Measurements from ENCODE around the gene MYB.
"Not testable (repeated sequence)": the region's sequence is repeated elsewhere in the genome, so short reads cannot be mapped to it uniquely, and the experiment has no call there.

MYB gene

GRCh38 chr6:135163440-135163738 lies 17.7 kb upstream of the MYB start:
- H3K36me3 ChIP-seq (ENCODE audit: control insufficient read depth, insufficient read depth, low read length), result no peaks in the 10 kb centered on the region
- H3K4me3 ChIP-seq (ENCODE audit: low read depth, low read length), result no peak overlapping the region
- TF ChIP-seq, protein P1, sequence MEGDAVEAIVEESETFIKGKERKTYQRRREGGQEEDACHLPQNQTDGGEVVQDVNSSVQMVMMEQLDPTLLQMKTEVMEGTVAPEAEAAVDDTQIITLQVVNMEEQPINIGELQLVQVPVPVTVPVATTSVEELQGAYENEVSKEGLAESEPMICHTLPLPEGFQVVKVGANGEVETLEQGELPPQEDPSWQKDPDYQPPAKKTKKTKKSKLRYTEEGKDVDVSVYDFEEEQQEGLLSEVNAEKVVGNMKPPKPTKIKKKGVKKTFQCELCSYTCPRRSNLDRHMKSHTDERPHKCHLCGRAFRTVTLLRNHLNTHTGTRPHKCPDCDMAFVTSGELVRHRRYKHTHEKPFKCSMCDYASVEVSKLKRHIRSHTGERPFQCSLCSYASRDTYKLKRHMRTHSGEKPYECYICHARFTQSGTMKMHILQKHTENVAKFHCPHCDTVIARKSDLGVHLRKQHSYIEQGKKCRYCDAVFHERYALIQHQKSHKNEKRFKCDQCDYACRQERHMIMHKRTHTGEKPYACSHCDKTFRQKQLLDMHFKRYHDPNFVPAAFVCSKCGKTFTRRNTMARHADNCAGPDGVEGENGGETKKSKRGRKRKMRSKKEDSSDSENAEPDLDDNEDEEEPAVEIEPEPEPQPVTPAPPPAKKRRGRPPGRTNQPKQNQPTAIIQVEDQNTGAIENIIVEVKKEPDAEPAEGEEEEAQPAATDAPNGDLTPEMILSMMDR (IDR thresholded peaks at IDR 0.05), result no peak
- no peak overlapping the region for H3K9ac ChIP-seq
- H3K4me1 ChIP-seq, result no peaks in the 10 kb centered on the region
- no peak overlapping the region for H3K4me2 ChIP-seq (ENCODE audit: low read length)
- H3K27ac ChIP-seq, result no peak overlapping the region
- no peaks in the 10 kb centered on the region for H3K27me3 ChIP-seq (ENCODE audit: control insufficient read depth, insufficient read depth, low read length)
- H2AFZ ChIP-seq, result no peak overlapping the region
- no peaks in the 10 kb centered on the region for H3K9me3 ChIP-seq (ENCODE audit: control insufficient read depth, low read length)
- no peaks in the 10 kb centered on the region for H3K79me2 ChIP-seq

- not testable (repeated sequence) for H3K27ac ChIP-seq; H3K27me3 ChIP-seq (ENCODE audit: control insufficient read depth, insufficient read depth, low read length); H3K4me3 ChIP-seq (ENCODE audit: low read depth, low read length); H3K4me1 ChIP-seq; H3K9ac ChIP-seq; H2AFZ ChIP-seq; H3K9me3 ChIP-seq (ENCODE audit: control insufficient read depth, low read length); H3K4me2 ChIP-seq (ENCODE audit: low read length); H3K36me3 ChIP-seq (ENCODE audit: control insufficient read depth, insufficient read depth, low read length); H3K79me2 ChIP-seq
Observed at GRCh38 chr6:135164387-135164786, 16.7 kb upstream of the MYB start.

DNA sequence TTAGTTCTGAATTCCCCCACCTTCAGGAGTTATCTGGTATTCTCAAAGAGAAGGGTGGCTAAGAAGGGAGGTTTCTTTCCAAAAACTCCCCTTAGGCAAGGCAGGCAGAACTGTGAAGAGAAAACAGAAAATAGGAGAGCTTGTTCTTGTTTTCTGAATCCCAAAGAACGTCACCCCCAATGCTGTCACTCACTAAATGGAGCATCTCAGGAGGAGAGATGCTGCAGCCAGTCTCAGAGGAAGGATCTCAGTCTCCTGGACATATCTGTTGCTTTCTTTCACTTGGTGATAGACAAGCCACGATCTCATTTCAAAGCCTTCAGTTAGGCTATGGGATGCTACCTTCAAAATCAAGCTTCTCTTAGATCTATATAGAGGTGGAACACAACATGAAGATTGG lies 16.1 kb upstream of the MYB start:
- H3K9me3 ChIP-seq (ENCODE audit: control insufficient read depth, low read length), result no peaks in the 10 kb centered on the region
- no peak overlapping the region for H3K4me2 ChIP-seq (ENCODE audit: low read length)
- TF ChIP-seq, protein P1 (IDR thresholded peaks at IDR 0.05), result no peak
- H2AFZ ChIP-seq, result no peak overlapping the region
- H3K36me3 ChIP-seq (ENCODE audit: control insufficient read depth, insufficient read depth, low read length), result no peaks in the 10 kb centered on the region
- H3K9ac ChIP-seq, result no peak overlapping the region
- H3K4me1 ChIP-seq, result no peaks in the 10 kb centered on the region
- H3K27ac ChIP-seq, result no peak overlapping the region
- no peaks in the 10 kb centered on the region for H3K79me2 ChIP-seq
- no peak overlapping the region for H3K4me3 ChIP-seq (ENCODE audit: low read depth, low read length)
- H3K27me3 ChIP-seq (ENCODE audit: control insufficient read depth, insufficient read depth, low read length), result no peaks in the 10 kb centered on the region

DNA sequence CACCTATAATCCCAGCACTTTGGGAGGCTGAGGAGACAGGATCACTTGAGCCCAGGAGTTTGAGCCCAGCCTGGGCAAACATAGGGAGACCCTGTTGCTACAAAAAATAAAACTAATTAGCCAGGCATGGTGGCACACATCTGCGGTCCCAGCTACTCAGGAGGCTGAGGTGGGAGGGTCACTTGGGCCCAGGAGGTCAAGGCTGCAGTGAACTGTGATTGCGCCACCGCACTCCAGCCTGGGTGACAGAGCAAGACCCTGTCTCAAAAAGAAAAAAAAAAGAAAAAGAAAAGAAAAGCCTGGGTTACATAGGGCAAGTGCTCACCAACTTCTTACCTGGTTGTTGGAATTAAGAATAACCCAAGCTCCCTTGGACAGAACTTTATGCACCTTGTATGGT lies 14.6 kb upstream of the MYB start:
- Histone ChIP-seq H3K27ac (no peak overlapping the region), H3K36me3 (ENCODE audit: control insufficient read depth, insufficient read depth, low read length) (no peaks in the 10 kb centered on the region), H3K79me2 (no peaks in the 10 kb centered on the region), H3K9ac (no peak overlapping the region), H3K9me3 (ENCODE audit: control insufficient read depth, low read length) (no peaks in the 10 kb centered on the region), H3K27me3 (ENCODE audit: control insufficient read depth, insufficient read depth, low read length) (no peaks in the 10 kb centered on the region), H2AFZ (no peak overlapping the region), H3K4me2 (ENCODE audit: low read length) (no peak overlapping the region), H3K4me3 (ENCODE audit: low read depth, low read length) (no peak overlapping the region), H3K4me1 (no peaks in the 10 kb centered on the region)
- TF ChIP-seq, protein P1 (IDR thresholded peaks at IDR 0.05), result no peak

- Histone ChIP-seq H3K36me3 (ENCODE audit: control insufficient read depth, insufficient read depth, low read length) (no peaks in the 10 kb centered on the region), H2AFZ (no peak overlapping the region), H3K9me3 (ENCODE audit: control insufficient read depth, low read length) (no peaks in the 10 kb centered on the region), H3K4me1 (no peaks in the 10 kb centered on the region), H3K9ac (no peak overlapping the region), H3K4me3 (ENCODE audit: low read depth, low read length) (no peak overlapping the region), H3K27me3 (ENCODE audit: control insufficient read depth, insufficient read depth, low read length) (no peaks in the 10 kb centered on the region), H3K79me2 (no peaks in the 10 kb centered on the region), H3K27ac (no peak overlapping the region), H3K4me2 (ENCODE audit: low read length) (no peak overlapping the region)
- TF ChIP-seq, protein P1 (IDR thresholded peaks at IDR 0.05), result no peak
Observed at GRCh38 chr6:135167617-135168016, 13.5 kb upstream of the MYB start.

Data from parathyroid adenoma (tissue), 2 donors.